GM20431 (cell line): ENCODE data around the gene OGFOD3.
"Not testable (repeated sequence)": the region's sequence is repeated elsewhere in the genome, so short reads cannot be mapped to it uniquely, and the experiment has no call there.

Source experiments
- in situ Hi-C: fragments of 300-500 bp; cut with MseI, MboI; formaldehyde crosslinking; loops from one replicate; pipeline ENCODE4 v1.15.0; 2020; ENCODE audit warnings: low sequenced_read_pairs; ENCODE audit not compliant: unreplicated experiment

OGFOD3 gene

DNA sequence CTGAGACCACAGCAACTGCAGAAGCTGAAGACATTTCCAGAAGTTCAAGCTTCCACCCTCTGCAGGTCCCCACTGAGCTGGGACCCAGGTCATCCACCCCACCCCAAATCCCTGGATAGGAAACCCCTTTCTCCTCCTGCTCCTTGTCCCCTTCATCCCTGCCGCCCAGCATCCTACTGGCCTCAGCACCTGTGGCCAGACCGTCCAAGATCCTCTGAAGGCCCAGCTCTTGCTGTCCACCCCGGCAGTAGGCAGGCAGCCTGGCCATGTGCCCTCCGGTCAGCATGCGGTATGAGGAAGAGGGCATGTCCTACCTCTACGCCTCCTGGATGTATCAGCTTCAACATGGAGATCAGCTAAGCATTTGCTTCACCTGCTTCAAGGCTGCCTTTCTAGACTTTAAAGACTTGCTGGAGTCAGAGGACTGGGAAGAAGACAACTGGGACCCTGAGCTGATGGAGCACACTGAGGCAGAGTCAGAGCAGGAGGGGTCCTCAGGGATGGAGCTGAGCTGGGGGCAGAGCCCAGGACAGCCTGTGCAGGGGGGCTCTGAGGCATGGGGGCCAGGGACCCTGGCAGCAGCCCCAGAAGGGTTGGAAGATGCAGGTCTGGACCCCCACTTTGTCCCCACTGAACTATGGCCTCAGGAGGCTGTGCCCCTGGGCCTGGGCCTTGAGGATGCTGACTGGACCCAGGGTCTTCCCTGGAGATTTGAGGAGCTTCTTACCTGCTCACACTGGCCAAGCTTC lies 56.3 kb downstream of the OGFOD3 start:
- in situ Hi-C loops, result no loop called here

DNA sequence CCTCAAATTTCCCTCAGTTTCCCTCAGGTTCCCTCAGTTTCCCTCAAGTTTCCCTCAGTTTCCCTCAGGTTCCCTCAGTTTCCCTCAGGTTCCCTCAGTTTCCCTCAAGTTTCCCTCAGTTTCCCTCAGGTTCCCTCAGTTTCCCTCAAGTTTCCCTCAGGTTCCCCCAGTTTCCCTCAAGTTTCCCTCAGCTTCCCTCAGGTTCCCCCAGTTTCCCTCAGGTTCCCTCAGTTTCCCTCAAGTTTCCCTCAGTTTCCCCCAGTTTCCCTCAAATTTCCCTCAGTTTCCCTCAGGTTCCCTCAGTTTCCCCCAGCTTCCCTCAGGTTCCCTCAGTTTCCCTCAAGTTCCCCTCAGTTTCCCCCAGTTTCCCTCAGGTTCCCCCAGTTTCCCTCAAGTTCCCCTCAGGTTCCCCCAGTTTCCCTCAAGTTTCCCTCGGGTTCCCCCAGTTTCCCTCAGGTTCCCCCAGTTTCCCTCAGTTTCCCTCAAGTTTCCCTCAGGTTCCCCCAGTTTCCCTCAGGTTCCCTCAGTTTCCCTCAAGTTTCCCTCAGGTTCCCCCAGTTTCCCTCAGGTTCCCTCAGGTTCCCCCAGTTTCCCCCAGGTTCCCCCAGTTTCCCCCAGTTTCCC lies 58.8 kb downstream of the OGFOD3 start:
- in situ Hi-C loops, result loop anchor here (10.0 kb wide), 2 partner anchors 45 to 195 kb away; no protein-coding TSS in a partner anchor

DNA sequence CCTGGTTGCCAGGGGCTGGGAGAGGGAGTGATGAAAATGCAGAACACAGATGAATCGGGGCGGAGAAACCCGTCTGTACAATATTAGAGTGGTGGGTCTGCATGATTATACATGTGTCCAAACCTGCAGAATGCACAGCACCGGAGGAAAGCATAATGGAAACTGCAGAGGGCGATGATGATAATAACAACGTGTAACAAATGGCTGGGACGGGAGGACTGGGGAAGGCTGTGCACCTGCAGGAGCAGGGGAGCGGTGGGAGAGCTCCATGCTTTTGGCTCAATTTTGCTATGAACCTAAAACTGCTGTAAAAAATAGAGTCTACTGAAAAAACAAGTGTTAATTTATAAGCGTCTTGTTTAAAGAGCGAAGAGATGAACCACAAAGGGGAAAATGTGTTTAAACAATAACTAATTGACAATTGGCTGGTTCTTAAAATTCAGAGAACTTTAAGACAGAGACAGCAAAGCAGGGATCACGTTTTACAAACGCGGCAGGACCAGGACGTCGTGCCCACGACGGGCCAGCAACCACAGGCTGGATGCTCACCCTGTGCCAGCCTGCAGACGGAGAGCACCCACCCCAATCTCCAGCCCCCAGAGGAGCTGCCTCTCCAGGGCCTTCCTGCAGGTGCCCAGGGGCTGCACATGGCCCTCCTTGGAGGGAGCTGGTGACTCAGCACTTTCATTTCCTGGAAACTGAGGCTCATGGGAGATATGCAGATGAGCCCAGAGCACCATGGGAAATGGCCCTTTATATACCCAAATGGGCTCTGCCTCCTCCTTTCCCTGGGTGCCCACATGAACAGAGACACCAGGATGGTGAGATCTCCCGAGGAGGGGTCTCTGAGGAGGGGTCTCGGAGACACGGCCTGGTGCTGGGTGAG lies 59.7 kb downstream of the OGFOD3 start, which contains the start of gene TEX19:
TEX19 (plus strand) TSS at position 783 of the 886 bp plus-strand sequence. CDS start 2,904 bp downstream, outside the sequence.
- in situ Hi-C loops, result loop anchor here (10.0 kb wide), 2 partner anchors 46 to 196 kb away; no protein-coding TSS in a partner anchor

DNA sequence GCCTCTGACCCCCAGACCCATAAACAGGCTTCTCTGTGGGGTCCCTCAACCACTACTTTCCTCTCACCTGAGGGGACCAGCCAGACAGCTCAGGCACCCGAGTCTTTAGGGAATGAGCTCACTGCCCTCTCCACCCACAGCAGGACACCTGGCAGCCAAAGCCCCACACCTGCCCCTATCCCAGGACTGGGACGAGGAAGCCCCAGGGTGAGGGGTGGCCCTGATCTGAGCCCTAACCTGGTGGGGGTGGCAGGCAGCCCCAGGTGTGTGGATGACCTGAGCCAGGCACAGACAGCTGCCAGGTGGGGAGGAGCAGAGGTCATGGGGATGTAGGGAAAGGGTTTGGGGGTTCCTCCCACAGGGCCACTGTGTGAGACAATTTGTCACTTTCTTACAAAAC lies 61.0 kb downstream of the OGFOD3 start:
- in situ Hi-C loops, result loop anchor here (10.0 kb wide), 2 partner anchors 47 to 197 kb away; no protein-coding TSS in a partner anchor

DNA sequence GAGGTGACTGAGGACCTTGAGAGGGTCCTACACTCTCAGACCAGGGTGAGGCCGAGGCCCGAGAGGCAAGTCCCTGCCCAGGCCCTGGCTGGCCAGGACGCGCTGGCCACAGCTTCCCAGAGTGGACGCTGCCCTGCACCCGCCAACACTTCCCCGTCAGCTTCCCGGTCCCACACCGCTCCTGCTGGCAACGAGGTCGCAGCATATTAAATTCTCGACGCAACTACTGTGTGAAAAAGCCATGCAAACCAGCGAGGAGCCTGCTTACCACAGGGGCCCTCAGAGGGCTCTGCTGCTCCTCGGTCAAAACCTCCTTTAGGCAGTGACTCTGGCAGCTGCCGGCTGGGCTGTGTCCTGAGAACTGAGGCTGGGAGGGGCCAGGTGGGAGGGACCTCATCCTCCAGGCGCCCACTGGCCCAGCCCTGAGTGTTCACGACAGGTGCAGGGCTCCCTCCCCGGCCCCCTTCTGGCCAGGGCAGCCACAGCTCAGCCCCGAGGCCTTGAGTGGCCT lies 61.5 kb downstream of the OGFOD3 start:
- in situ Hi-C loops, result loop anchor here (10.0 kb wide), 2 partner anchors 48 to 198 kb away; no protein-coding TSS in a partner anchor

DNA sequence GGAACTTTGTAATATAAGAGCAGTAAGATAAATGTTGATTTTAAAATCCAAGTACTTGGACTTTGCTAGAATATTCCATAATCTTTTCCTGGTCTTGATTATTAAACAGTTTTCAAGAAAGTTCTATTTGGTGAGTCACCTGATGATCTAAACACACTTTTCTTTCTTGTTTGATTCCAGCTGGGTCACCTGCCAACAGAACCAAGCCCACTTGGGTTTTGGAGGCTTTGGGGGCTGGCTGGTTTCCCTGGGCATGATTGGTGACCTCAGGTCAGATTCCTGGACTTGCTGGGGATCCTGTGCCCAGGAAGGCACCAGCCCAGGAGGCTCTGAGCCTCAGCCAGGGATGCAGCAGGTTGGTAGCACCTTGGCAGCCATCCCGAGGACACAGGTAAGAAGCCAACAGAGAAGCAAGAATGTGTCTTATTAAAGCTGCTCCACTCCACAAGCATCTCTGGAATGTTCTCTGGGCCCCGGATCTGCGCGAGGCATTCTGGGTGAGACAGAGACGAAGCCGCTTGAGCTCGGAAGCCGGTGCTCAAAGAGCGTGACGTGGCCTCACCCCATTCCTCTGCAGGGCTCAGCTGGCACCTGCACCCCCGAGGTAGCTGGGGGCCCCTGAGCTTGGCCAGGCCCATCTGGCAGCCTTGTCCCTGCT lies 62.5 kb downstream of the OGFOD3 start:
- in situ Hi-C loops, result loop anchor here (10.0 kb wide), 2 partner anchors 49 to 199 kb away; no protein-coding TSS in a partner anchor

DNA sequence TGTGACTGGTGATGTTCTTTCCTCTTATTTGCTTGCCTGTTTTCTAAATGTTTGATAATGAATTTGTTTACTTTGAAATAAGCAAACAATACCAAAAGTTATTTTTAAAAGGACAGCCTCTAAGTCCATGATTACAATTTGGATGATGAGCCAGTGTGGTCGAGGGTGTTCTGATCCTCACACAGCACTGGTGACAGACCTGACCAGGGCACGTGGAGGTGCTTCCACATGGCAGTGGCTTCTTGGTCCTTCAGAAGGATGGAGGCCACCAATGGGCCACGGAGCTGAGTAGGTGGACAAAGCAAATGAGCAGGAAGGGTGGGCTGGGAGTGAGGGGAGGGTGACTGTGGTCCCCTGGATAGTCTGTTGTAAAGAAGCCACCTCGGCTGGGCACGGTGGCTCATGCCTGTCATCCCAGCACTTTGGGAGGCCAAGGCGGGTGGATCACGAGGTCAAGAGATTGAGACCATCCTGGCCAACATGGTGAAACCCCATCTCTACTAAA lies 63.5 kb downstream of the OGFOD3 start:
- in situ Hi-C loops, result loop anchor here (10.0 kb wide), 2 partner anchors 50 to 200 kb away; no protein-coding TSS in a partner anchor

DNA sequence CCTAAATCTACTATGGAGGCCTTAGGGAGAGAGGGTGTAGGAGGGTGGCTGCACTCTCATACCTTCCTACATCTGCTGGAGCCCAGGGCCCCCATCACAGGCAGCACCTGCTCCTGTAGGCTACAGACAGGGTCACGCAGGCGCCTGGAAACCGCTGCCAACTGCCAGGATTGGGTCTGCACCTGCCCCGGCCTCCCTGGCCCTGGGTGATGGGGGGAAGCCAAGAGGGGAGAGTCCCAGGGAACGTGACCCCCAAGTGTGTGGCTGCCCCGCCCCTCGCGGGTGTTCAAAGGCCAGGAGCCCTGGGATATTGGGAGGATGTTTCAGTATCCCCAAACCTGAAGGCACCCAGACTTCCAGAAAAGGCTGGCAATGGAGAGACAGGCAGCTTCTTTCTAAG lies 64.9 kb downstream of the OGFOD3 start:
- in situ Hi-C loops, result loop anchor here (10.0 kb wide), 2 partner anchors 51 to 201 kb away; no protein-coding TSS in a partner anchor

DNA sequence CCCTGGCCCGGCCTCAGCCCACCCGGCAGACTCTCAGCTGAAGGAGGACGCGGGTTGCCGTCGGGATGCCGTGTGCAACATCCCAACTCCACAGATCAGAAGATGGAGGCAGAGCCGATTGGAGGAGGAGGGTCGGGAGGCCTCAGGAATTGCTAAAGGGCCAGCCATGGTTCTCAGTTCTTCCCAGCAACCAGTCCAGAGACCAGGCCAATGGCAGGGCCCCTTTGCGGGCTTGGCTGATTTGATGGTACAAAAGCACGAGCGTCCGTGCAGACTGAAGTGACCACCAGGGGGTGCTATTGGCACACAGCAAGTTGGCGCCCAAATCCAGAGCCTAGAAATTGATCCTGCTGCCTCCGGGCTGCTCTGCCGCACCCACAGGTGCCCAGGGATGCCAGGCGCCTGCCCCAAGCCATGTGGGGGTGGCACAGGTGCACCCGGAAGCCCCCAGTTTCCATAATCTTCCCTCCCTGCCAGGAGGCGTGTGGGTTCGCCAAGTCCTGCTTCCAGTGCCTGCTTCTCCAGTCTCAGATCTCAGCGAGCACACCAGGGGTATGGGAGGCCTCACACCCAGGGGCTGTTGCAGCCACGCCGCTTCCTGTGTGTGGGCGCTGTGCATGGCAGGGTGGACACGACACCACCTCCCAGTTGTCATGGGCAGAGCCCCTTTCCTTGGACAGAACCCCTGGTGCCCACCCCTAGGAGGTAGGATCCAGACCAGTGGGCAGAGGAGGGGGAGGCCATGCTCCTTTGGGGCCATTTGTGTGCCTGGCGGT lies 66.5 kb downstream of the OGFOD3 start:
- in situ Hi-C loops, result loop anchor here (10.0 kb wide), 2 partner anchors 53 to 203 kb away; no protein-coding TSS in a partner anchor

DNA sequence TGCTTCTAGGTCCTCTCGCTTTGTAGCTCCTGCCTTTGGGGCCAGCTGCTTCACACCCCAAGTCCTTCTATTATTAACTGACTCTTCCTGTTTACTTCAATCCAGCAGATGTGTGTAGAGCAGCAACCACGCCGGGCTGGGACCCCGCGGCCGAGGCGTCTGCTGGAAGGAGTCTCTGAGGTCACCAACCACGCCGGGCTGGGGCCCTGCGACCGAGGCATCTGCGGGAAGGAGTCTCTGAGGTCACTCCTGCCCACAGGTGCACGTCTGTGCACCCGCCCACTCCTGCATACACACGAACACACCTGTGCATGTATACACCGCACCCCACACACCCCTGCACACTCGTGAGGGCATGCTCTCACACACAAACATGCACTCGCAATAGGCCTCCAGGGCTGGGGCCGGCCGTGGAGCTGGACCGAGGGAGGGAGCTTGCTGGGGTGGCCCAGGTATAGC lies 67.1 kb downstream of the OGFOD3 start:
- in situ Hi-C loops, result loop anchor here (10.0 kb wide), 2 partner anchors 54 to 204 kb away; no protein-coding TSS in a partner anchor

DNA sequence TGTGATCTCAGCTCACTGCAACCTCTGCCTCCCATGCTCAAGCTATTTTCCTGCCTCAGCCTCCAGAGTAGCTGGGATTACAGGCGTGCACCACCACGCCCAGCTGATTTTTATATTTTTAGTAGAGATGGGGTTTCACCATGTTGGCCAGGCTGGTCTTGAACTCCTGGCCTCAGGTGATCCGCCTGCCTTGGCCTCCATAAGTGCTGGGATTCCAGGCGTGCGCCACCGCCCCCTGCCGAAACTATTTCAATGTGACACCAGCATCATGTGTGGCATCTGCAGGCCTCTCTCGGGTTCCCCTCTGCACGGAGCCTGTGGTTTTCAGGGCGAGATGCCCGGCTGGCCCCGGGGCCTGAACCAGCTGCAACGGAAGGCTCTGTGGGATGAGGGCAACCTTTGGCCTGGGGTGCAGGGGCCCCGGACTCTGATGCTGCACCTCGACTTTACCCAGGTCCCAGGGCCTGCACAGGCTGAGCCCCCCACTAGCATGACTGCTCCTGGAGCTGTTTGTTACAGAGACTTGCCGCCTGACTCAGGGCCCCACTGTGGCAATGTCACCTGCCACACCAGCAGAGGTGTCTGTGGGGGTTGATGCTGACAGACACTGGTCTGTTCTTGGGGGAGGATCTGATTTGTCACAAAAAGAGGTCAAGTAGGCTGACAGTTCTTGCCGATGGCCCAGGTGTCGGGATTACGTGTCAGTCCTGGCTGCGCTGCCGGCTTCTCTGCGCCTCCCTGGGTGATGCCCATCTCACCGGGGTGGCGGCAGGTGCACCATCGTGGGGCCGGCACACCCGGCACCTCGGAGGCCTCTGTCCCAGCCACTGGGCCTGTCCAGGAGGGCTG lies 68.0 kb downstream of the OGFOD3 start:
- in situ Hi-C loops, result loop anchor here (10.0 kb wide), 2 partner anchors 54 to 204 kb away; no protein-coding TSS in a partner anchor

DNA sequence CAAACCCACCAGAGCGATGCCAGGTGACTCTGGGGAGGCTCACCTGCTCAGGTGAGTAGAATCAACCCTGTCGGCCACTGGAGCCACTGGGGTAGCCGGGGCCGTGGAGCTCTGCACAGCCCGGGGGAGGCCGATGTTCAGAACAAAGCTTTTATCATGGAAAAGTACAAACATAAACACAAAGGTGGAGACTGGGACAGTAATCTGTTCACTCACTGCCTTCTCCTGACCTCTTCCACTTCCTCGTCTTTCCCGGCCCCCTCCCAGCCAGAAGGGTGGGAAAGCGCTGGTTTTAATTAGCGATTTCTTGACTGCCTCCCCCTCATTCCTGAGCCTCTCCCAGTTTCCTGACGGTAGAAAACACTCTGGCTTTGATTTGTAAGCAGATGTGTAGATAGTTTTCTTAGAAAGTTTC lies 69.1 kb downstream of the OGFOD3 start:
- in situ Hi-C loops, result no loop called here

DNA sequence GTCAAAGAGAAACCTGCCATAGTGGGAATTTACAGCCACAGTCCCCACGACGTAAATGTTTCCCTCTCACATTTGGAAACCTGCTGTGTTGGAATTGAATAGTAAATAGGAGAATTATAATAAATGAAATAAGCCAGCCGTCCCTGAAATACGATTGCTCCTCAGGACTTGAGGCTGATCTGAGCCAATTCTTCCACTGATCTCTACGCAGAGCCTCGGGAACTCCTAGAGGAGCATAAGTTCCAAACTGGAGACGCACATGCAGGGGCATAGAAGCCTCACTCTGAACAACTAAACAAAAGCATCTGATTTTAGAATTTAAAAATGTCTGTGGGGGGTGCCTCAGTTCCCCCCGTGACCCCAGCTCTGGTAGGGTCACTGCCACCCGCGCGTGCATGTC lies 69.5 kb downstream of the OGFOD3 start:
- in situ Hi-C loops, result no loop called here

DNA sequence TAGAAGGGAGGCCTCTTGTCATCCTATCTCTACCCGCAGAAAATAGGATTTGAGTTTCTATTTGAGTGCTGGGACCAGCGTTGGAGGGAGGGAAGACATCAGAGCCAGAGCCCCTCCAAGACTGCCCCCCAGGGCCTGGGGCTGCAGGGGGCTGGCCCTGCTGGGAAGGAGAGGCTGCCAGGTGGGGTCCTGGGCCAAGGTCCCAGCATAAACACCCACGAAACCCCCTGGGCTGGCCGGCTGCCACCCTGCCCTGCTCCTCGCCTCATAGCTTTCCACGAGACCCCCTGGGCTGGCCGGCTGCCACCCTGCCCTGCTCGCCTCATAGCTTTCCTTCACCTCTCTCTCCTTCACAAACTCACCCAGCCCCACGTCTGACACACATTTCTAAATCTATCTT lies 70.0 kb downstream of the OGFOD3 start:
- in situ Hi-C loops, result no loop called here

DNA sequence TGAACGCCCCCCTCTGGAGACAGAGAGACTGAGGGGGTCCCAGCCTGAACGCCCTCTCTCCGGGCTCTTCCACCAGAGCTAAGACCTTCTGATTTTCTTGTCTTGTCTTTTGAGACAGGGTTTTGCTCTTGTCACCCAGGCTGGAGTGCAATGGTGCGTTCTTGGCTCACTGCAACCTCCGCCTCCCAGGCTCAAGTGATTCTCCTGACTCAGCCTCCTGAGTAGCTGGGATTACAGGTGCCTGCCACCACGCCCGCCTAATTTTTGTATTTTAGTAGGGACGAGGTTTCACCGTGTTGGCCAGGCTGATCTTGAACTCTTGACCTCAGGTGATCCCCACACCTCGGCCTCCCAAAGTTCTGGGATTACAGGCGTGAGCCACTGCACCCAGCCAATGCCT lies 70.4 kb downstream of the OGFOD3 start:
- in situ Hi-C loops, result not testable (repeated sequence)

DNA sequence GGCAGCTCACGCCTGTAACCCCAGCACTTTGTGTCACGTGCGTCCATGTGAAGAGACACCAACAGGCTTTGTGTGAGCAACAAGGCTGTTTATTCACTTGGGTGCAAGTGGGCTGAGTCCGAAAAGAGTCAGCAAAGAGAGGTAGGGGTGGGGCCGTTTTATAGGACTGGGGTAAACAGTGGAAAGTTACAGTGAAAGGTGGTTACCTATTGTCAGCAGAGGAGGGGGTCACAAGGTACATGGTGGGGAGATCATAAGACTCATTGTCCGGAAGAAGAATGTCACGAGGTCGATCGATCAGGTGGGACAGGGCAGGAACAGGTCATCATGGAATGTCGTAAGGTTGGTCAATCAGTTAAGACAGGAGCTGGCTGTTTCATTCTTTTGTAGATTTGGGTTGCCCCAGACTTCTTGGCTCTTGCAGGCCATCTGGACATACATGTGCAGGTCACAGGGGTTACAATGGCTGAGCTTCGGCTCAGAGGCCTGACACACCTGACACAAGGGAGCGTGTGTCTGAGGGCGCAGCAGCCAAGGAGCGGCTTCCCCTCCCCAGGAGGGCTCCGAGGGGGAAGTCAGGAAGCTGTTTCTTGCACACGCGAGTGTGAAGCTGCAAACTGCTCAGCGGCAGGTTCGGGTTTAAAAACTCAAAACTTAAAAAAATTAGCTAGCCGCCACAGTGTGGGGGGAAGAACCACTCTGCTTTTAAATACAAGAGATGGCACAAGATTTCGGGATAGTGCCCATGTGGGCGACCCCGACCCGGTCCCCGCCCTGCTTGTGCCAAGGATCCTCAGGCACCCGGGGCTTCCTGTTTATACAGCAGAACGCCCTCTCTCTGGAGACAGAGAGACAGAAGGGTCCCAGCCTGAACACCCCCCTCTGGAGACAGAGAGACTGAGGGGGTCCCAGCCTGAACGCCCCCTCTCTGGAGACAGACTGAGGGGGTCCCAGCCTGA lies 71.8 kb downstream of the OGFOD3 start:
- in situ Hi-C loops, result no loop called here
